IMR-90 (cell line): ENCODE measurements around the gene NCOA3. TPM values are rescaled to one million over a fixed set of nuclear protein-coding genes. Genes with fewer than 3 reads are reported as not detected.

Experiments
- ATAC-seq: fragments of 200-7000 bp; cut with Tn5 transposase; 2 replicates; pipeline ENCODE4 v1.9.1; 2020; ENCODE audit warnings: low read depth, mild to moderate bottlenecking, moderate library complexity
- BruUV-seq: library from RNA; stranded (reverse); fragments of 400-500 nt; replicated peaks from 2 replicates; lab custom pipeline; 2021; lab: Mats Ljungman, UMichigan
- CTCF ChIA-PET: fragments of 300-600 bp; formaldehyde crosslinking; extraction: SDS; loops from one replicate; lab custom pipeline; 2021; ENCODE audit warnings: antibody characterized with exemption; lab: Yijun Ruan, JAX
- POLR2A ChIA-PET: fragments of 300-600 bp; sonication (Branson Sonifier 250); formaldehyde crosslinking; loops from one replicate; lab custom pipeline; 2022; ENCODE audit warnings: antibody characterized with exemption; ENCODE audit not compliant: unreplicated experiment; lab: Charles Lee
- DNase-seq: peaks from one replicate; pipeline ENCODE4 v3.0.0; 2013
- H2AFZ ChIP-seq: replicated peaks from 2 replicates; pipeline ENCODE3; 2013; ENCODE audit warnings: low read length, mild to moderate bottlenecking; ENCODE audit not compliant: poor library complexity
- H2AK5ac ChIP-seq: 2 replicates; pipeline ENCODE4 v1.6.1; 2013; ENCODE audit warnings: low read depth, low read length, inconsistent platforms
- H2AK9ac ChIP-seq: replicated peaks from 2 replicates; pipeline ENCODE3; 2013; ENCODE audit warnings: mild to moderate bottlenecking, low read depth, low read length, moderate library complexity; ENCODE audit not compliant: poor library complexity
- H2BK120ac ChIP-seq: 2 replicates; pipeline ENCODE4 v1.6.1; 2013; ENCODE audit warnings: low read depth, low read length, inconsistent platforms
- H2BK15ac ChIP-seq: 3 replicates; pipeline ENCODE4 v1.6.1; 2013; ENCODE audit warnings: low read depth, low read length, inconsistent platforms
- H2BK20ac ChIP-seq: 2 replicates; pipeline ENCODE4 v1.6.1; 2013; ENCODE audit warnings: low read depth, mild to moderate bottlenecking, inconsistent platforms, low read length, moderate library complexity
- H2BK5ac ChIP-seq: 2 replicates; pipeline ENCODE4 v1.6.1; 2013; ENCODE audit warnings: mild to moderate bottlenecking, low read depth, low read length, inconsistent platforms; ENCODE audit not compliant: poor library complexity, severe bottlenecking
- H3K14ac ChIP-seq: replicated peaks from 2 replicates; pipeline ENCODE4 v1.6.1; 2013; ENCODE audit warnings: low read depth, low read length, inconsistent platforms
- H3K18ac ChIP-seq: 2 replicates; pipeline ENCODE4 v1.6.1; 2013; ENCODE audit warnings: low read depth, low read length, control low read depth
- H3K23ac ChIP-seq: 2 replicates; pipeline ENCODE4 v1.6.1; 2013; ENCODE audit warnings: low read depth, low read length, inconsistent platforms
- H3K27ac ChIP-seq: 2 replicates; pipeline ENCODE4 v1.5.1; 2013; ENCODE audit warnings: mild to moderate bottlenecking, control low read depth, low read length; ENCODE audit not compliant: insufficient read depth
- H3K27me3 ChIP-seq: 2 replicates; pipeline ENCODE4 v1.6.1; 2013; ENCODE audit warnings: low read length; ENCODE audit not compliant: control insufficient read depth, insufficient read depth
- H3K36me3 ChIP-seq: 2 replicates; pipeline ENCODE4 v1.6.1; 2013; ENCODE audit warnings: low read length, mixed read lengths; ENCODE audit not compliant: control insufficient read depth, insufficient read depth
- H3K4ac ChIP-seq: 2 replicates; pipeline ENCODE4 v1.6.1; 2013; ENCODE audit warnings: low read depth, low read length, inconsistent platforms
- H3K4me1 ChIP-seq: 2 replicates; pipeline ENCODE4 v1.6.1; 2013; ENCODE audit warnings: low read length, mixed read lengths; ENCODE audit not compliant: control insufficient read depth, insufficient read depth
- H3K4me2 ChIP-seq: 2 replicates; pipeline ENCODE4 v1.6.1; 2013; ENCODE audit warnings: low read depth, mild to moderate bottlenecking, control low read depth, low read length, moderate library complexity
- H3K4me3 ChIP-seq: 2 replicates; pipeline ENCODE4 v1.5.1; 2013; ENCODE audit warnings: low read depth, mild to moderate bottlenecking, control low read depth, low read length, moderate library complexity; ENCODE audit not compliant: insufficient read depth
- H3K56ac ChIP-seq: 2 replicates; pipeline ENCODE4 v1.6.1; 2013; ENCODE audit warnings: low read length, inconsistent platforms; ENCODE audit not compliant: insufficient read depth; ENCODE audit errors: extremely low read depth
- H3K79me1 ChIP-seq, 2 experiments: 2 replicates each; pipeline ENCODE4 v1.6.1; 2013; ENCODE audit warnings: low read length in 2 of 2, inconsistent platforms in 1 of 2, low read depth in 1 of 2
- H3K9ac ChIP-seq: 2 replicates; pipeline ENCODE4 v1.6.1; 2013; ENCODE audit warnings: low read depth, low read length, control low read depth
- H3K9me1 ChIP-seq: 2 replicates; pipeline ENCODE4 v1.6.1; 2013; ENCODE audit warnings: low read length, inconsistent platforms; ENCODE audit not compliant: insufficient read depth
- H3K9me3 ChIP-seq: 2 replicates; pipeline ENCODE4 v1.6.1; 2013; ENCODE audit warnings: low read length; ENCODE audit not compliant: control insufficient read depth, insufficient read depth
- H4K20me1 ChIP-seq: 2 replicates; pipeline ENCODE4 v1.6.1; 2013; ENCODE audit warnings: low read length, inconsistent platforms; ENCODE audit not compliant: insufficient read depth
- H4K5ac ChIP-seq: 2 replicates; pipeline ENCODE4 v1.6.1; 2013; ENCODE audit warnings: mild to moderate bottlenecking, low read depth, low read length, control low read depth
- H4K8ac ChIP-seq, 2 experiments: 2 replicates each; pipeline ENCODE4 v1.6.1; 2013; ENCODE audit warnings: low read depth in 2 of 2, low read length in 2 of 2, control low read depth in 1 of 2, inconsistent platforms in 1 of 2
- H4K91ac ChIP-seq: 2 replicates; pipeline ENCODE4 v1.6.1; 2013; ENCODE audit warnings: low read depth, low read length, inconsistent platforms; ENCODE audit not compliant: insufficient read depth
- BHLHE40 ChIP-seq: fragments of 150-350 bp; IDR thresholded peaks from 2 replicates; pipeline ENCODE4 v1.6.1; 2016; ENCODE audit warnings: mild to moderate bottlenecking, low read depth, low read length
- CEBPB ChIP-seq: IDR thresholded peaks from 2 replicates; pipeline ENCODE4 v1.6.1; 2012; ENCODE audit warnings: low read depth, low read length, improper control_type of control experiment
- CHD1 ChIP-seq: IDR thresholded peaks from 2 replicates; pipeline ENCODE4 v1.6.1; 2012; ENCODE audit warnings: low read depth, low read length, improper control_type of control experiment
- CTCF ChIP-seq: conservative IDR thresholded peaks from 2 replicates; pipeline ENCODE4 v1.5.1; 2012; ENCODE audit warnings: mild to moderate bottlenecking, low read depth, low read length, improper control_type of control experiment
- ELK1 ChIP-seq: fragments of 150-350 bp; IDR thresholded peaks from 2 replicates; pipeline ENCODE4 v1.6.1; 2016; ENCODE audit warnings: low read depth, mild to moderate bottlenecking, low read length, moderate library complexity, borderline replicate concordance
- FOS ChIP-seq: fragments of 150-350 bp; IDR thresholded peaks from 2 replicates; pipeline ENCODE4 v1.6.1; 2016; ENCODE audit warnings: low read depth, low read length
- MAFK ChIP-seq: IDR thresholded peaks from 2 replicates; pipeline ENCODE4 v1.6.1; 2012; ENCODE audit warnings: low read depth, low read length, improper control_type of control experiment
- MAZ ChIP-seq: IDR thresholded peaks from 2 replicates; pipeline ENCODE4 v1.6.1; 2012; ENCODE audit warnings: low read depth, mild to moderate bottlenecking, low read length, improper control_type of control experiment, moderate library complexity, borderline replicate concordance
- MXI1 ChIP-seq: IDR thresholded peaks from 2 replicates; pipeline ENCODE4 v1.6.1; 2012; ENCODE audit warnings: low read depth, mild to moderate bottlenecking, low read length, moderate library complexity, borderline replicate concordance
- NFE2L2 ChIP-seq: fragments of 150-350 bp; IDR thresholded peaks from 2 replicates; pipeline ENCODE4 v1.6.1; 2016; ENCODE audit warnings: low read depth, mild to moderate bottlenecking, low read length
- POLR2A ChIP-seq: IDR thresholded peaks from 2 replicates; pipeline ENCODE4 v1.6.1; 2012; ENCODE audit warnings: mild to moderate bottlenecking, low read depth, low read length
- RAD21 ChIP-seq: IDR thresholded peaks from 2 replicates; pipeline ENCODE4 v1.6.1; 2012; ENCODE audit warnings: low read length, improper control_type of control experiment
- RCOR1 ChIP-seq: IDR thresholded peaks from 2 replicates; pipeline ENCODE4 v1.6.1; 2012; ENCODE audit warnings: mild to moderate bottlenecking, low read length, improper control_type of control experiment; ENCODE audit not compliant: insufficient replicate concordance
- RFX5 ChIP-seq: IDR thresholded peaks from 2 replicates; pipeline ENCODE4 v1.8.0; 2012; ENCODE audit warnings: low read depth, mild to moderate bottlenecking, low read length, moderate library complexity
- SMC3 ChIP-seq: fragments of 150-350 bp; IDR thresholded peaks from 2 replicates; pipeline ENCODE4 v1.6.1; 2016; ENCODE audit warnings: low read depth, mild to moderate bottlenecking, antibody characterized with exemption, low read length, moderate library complexity
- USF2 ChIP-seq: fragments of 150-350 bp; IDR thresholded peaks from 2 replicates; pipeline ENCODE4 v1.6.1; 2017; ENCODE audit warnings: mild to moderate bottlenecking, antibody characterized with exemption, low read length, low read depth
- WGBS, 2 experiments: methylation state at CpG; one replicate each; pipeline versions ENCODE4 v1.1.5 to v1.1.7; 2013; ENCODE audit warnings: missing lambda C conversion rate in 2 of 2; ENCODE audit not compliant: insufficient read length in 1 of 2; ENCODE audit errors: extremely low coverage in 2 of 2; 5-methylcytosine and 5-hydroxymethylcytosine counted together
- dilution Hi-C: fragments of 300-500 bp; cut with HindIII; formaldehyde crosslinking; loops from one replicate; pipeline ENCODE4 v1.14.3; 2018; ENCODE audit warnings: low sequenced_read_pairs; ENCODE audit not compliant: unreplicated experiment
- in situ Hi-C: fragments of 300-500 bp; cut with MboI; formaldehyde crosslinking; loops from 3 replicates; pipeline ENCODE4 v1.14.3; 2019; ENCODE audit warnings: low sequenced_read_pairs, inconsistent platforms, mixed read lengths
- intact Hi-C: fragments of 100-400 bp; cut with micrococcal nuclease; formaldehyde crosslinking; loops from 2 replicates; pipeline ENCODE4 v1.10.0; 2022
- polyA plus RNA-seq, 3 experiments: library from polyadenylated mRNA; depleted of rRNA; stranded (reverse); fragments of >200 nt; gene quantifications; 2 replicates each; pipeline ENCODE4 v1.2.3, GENCODE V29; 2012; ENCODE audit warnings: low replicate concordance in 1 of 3
- total RNA-seq: library from RNA; depleted of rRNA; stranded (reverse); fragments of >200 nt; gene quantifications from 2 replicates; pipeline ENCODE4 v1.2.3, GENCODE V29; 2012

NCOA3 gene
- total and polyA plus RNA-seq, 2 of the 4 experiments (the other 2 are of a cell fraction) = 8.8 to 29.0 TPM

- no peak overlapping the region for H3K4me3 ChIP-seq
- dilution Hi-C loops = no loop called here
- H2BK5ac ChIP-seq = no peak overlapping the region
- no peak overlapping the region for H2AK5ac ChIP-seq
- WGBS, 2 experiments = 91% methylated on average over 13 of the region's 19 CpGs; no CpG with 5 or more reads in 1 of the 2 experiments
- H3K4me1 ChIP-seq = peaks cover 3% of the 10 kb centered on the region; the same call in 1 of the 2 replicates
- H2AFZ ChIP-seq = no peak overlapping the region
- H2BK20ac ChIP-seq = no peak overlapping the region
- H3K56ac ChIP-seq = no peak overlapping the region
- H3K9me3 ChIP-seq = no peaks in the 10 kb centered on the region
- no TSS peak for BruUV-seq
- H4K5ac ChIP-seq = no peak overlapping the region
- H4K8ac ChIP-seq = no peak overlapping the region
- no peak overlapping the region for H2BK15ac ChIP-seq
- H3K18ac ChIP-seq = no peak overlapping the region
- H3K4me2 ChIP-seq = no peak overlapping the region
- no peak overlapping the region for H3K4ac ChIP-seq
- peaks cover 4% of the 10 kb centered on the region; the same call in 1 of the 2 replicates for H3K27me3 ChIP-seq
- H3K27ac ChIP-seq = no peak overlapping the region
- in situ Hi-C loops = loop anchor here (10.0 kb wide), 1 partner anchor 612 kb away; no protein-coding TSS in a partner anchor
- H3K9ac ChIP-seq = no peak overlapping the region
- no peaks in the 10 kb centered on the region; the same call in 1 of the 2 replicates for H3K9me1 ChIP-seq
- no peaks in the 10 kb centered on the region for H3K36me3 ChIP-seq
- H2BK120ac ChIP-seq = no peak overlapping the region
- no peak overlapping the region for H2AK9ac ChIP-seq
- TF ChIP-seq MAZ (no peak), RFX5 (no peak), CTCF (no peak), MAFK (no peak), RCOR1 (no peak), CHD1 (no peak), BHLHE40 (no peak), CEBPB (no peak), FOS (no peak), NFE2L2 (no peak), SMC3 (no peak), USF2 (no peak), POLR2A (no peak), MXI1 (no peak), ELK1 (no peak), RAD21 (no peak)
- H4K91ac ChIP-seq = no peak overlapping the region
- no peak overlapping the region for H3K14ac ChIP-seq
- H4K20me1 ChIP-seq = no peaks in the 10 kb centered on the region
- no peak for DNase-seq
- POLR2A ChIA-PET = no interaction called here
- ATAC-seq = no peak
- intact Hi-C loops = no loop called here
- H3K79me1 ChIP-seq = no peaks in the 10 kb centered on the region
- CTCF ChIA-PET = no interaction called here
- H3K23ac ChIP-seq = no peak overlapping the region
Observed at GRCh38 chr20:47682916-47683315, 181.2 kb downstream of the NCOA3 start.
